Esophagus muscularis mucosa (tissue), 3 donors: ENCODE measurements around the gene DNAJC1.

ENCODE experiments used
- CTCF ChIP-seq, 3 experiments: fragments of 200-600 bp in 2 of 3; fragments of 450-650 bp in 1 of 3; sonication (generic) in 2 of 3; IDR thresholded peaks; one replicate each; pipeline ENCODE4 v1.5.1; 2017 to 2019; ENCODE audit warnings: antibody characterized with exemption in 3 of 3, mild to moderate bottlenecking in 2 of 3, moderate library complexity in 1 of 3
- POLR2A ChIP-seq: fragments of 450-650 bp; IDR thresholded peaks from one replicate; pipeline ENCODE4 v1.6.1; 2017; ENCODE audit warnings: antibody characterized with exemption, moderate library complexity, mild to moderate bottlenecking, low read depth
- POLR2AphosphoS5 ChIP-seq, 2 donors: sonication (generic); formaldehyde crosslinking; IDR thresholded peaks; one replicate each; pipeline ENCODE4 v1.6.1; 2017; ENCODE audit warnings: antibody characterized with exemption in 2 of 2

GRCh38 chr10:21757185-21757901, 246.2 kb downstream of the DNAJC1 start:
- no peak for TF ChIP-seq CTCF (IDR thresholded peaks at IDR 0.05)
- no peak for TF ChIP-seq POLR2AphosphoS5 (IDR thresholded peaks at IDR 0.05)
- no peak for TF ChIP-seq POLR2A
